ENCODE data around the gene USP14.
A peak's percentile ranks its signal among the peaks of the same experiment; 100 is the strongest.
"Not testable (repeated sequence)": the region's sequence is repeated elsewhere in the genome, so short reads cannot be mapped to it uniquely, and the experiment has no call there.

USP14 gene

DNA sequence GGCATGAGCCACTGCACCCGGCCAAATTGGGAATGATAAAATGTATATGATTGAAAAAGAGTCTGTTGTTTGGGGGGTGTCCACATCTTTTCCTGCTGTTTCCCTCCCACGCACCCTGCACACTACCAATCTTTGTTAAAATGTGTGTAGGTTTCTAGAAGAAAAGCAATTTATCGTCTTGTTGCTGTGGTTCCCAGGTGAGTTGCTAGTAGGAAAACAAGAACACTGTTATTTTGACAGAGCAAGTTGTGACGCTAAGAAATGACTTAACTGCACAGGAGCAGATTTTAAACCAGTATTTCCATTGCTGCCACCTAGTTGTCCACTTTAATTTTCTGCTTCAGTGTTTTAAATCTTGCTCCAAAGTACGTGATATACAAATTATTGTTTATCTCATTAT lies 21.0 kb upstream of the USP14 start:
- Histone ChIP-seq H3K4me3 (ENCODE audit: low read length) (no peak overlapping the region), H3K9me3 (ENCODE audit: insufficient read depth, low read depth, low read length) (peaks cover 28% of the 10 kb centered on the region), H3K4me1 (ENCODE audit: insufficient read depth, low read length) (no peaks in the 10 kb centered on the region), H3K27me3 (ENCODE audit: insufficient read depth, low read length) (no peaks in the 10 kb centered on the region), H3K9ac (ENCODE audit: low read depth, low read length) (no peak overlapping the region), H3K36me3 (ENCODE audit: insufficient read depth, low read depth, low read length) (no peaks in the 10 kb centered on the region), H3K27ac (ENCODE audit: low read length) (no peak overlapping the region)

DNA sequence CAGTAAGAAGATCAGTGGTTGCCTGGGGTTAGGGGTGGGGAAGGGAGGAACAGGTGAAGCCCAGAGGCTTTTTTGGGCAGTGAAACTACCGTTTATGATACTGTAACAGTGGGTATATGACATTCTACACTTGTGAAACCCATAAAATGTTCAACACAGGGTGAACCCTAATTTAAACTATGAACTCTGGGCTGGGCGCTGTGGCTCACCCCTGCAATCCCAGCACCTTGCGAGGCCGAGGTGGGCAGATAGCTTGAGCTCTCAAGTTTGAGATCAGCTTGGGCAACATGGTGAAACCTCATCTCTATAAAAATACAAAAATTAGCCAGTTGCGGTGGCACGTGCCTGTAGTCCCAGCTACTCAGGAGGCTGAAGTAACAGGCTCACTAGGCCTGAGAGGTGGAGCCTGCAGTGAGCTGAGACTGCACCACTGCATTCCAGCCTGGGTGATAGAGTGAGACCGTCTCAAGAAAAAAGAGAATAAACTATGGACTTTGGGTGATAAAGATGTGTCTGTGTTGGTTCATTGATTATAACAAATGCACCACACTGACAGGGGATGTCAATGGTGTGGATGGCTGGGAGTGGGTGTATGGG lies 17.6 kb upstream of the USP14 start:
- Histone ChIP-seq H3K4me3 (ENCODE audit: low read length) (no peak overlapping the region), H3K36me3 (ENCODE audit: insufficient read depth, low read depth, low read length) (no peaks in the 10 kb centered on the region), H3K27me3 (ENCODE audit: insufficient read depth, low read length) (no peaks in the 10 kb centered on the region), H3K4me1 (ENCODE audit: insufficient read depth, low read length) (no peaks in the 10 kb centered on the region), H3K27ac (ENCODE audit: low read length) (no peak overlapping the region), H3K9ac (ENCODE audit: low read depth, low read length) (no peak overlapping the region), H3K9me3 (ENCODE audit: insufficient read depth, low read depth, low read length) (peaks cover 18% of the 10 kb centered on the region)

DNA sequence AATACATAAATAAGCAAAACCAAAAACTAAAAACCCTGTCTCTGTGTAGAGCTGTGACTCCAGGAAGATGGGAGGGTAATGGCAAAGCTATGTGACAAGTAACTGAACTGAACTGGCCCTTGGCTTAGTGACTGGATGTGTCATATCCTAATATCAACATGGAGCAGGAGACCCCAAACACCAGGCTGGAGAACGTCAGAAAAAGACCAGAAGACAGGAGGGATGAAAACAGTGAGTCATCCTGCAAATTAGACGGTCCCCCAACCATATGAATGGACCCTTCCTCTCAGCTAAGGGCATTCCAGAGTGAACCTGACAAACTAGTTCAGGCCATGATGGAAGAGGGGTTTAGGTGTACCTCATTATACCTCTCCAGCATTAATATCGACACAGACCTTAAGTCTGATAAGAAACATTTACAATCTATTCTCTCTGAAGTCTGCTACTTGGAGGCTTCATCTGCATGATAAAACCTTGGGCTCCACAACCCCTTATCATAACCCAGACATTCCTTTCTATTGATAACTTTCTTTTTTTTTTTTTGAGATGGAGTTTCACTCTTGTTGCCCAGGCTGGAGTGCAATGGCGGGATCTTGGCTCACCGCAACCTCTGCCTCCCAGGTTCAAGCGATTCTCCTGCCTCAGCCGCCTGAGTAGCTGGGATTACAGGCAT lies 15.6 kb upstream of the USP14 start:
- H3K9ac ChIP-seq (ENCODE audit: low read depth, low read length); H3K36me3 ChIP-seq (ENCODE audit: insufficient read depth, low read depth, low read length); H3K9me3 ChIP-seq (ENCODE audit: insufficient read depth, low read depth, low read length); H3K4me1 ChIP-seq (ENCODE audit: insufficient read depth, low read length); H3K4me3 ChIP-seq (ENCODE audit: low read length); H3K27ac ChIP-seq (ENCODE audit: low read length); H3K27me3 ChIP-seq (ENCODE audit: insufficient read depth, low read length): not testable (repeated sequence)

DNA sequence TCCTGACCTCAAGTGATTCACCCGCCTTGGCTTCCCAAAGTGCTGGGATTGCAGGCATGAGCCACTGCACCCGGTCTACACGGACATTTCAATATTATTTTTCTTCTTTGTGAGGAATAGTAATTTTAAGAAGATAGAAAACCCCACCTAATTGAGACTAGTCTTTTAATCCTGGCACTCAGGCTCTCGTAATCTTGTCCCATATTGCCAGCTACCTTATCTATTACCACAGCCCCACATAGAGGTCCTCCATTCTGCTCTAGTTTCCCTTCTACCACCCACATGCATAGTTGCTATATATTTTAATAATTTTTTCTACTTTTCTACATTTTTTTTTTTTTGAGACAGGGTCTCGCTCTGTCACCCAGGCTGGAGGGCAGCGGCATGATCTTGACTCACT lies 9.5 kb upstream of the USP14 start:
- 0 out of 2 replicates have a peak, but pooled peaks cover 3% of the 10 kb centered on the region for H3K9me3 ChIP-seq (ENCODE audit: insufficient read depth, low read depth, low read length)
- no peak overlapping the region for H3K27ac ChIP-seq (ENCODE audit: low read length)
- no peaks in the 10 kb centered on the region for H3K4me1 ChIP-seq (ENCODE audit: insufficient read depth, low read length)
- H3K4me3 ChIP-seq (ENCODE audit: low read length): no peak overlapping the region
- no peak overlapping the region for H3K9ac ChIP-seq (ENCODE audit: low read depth, low read length)
- no peaks in the 10 kb centered on the region for H3K27me3 ChIP-seq (ENCODE audit: insufficient read depth, low read length)
- H3K36me3 ChIP-seq (ENCODE audit: insufficient read depth, low read depth, low read length): no peaks in the 10 kb centered on the region

DNA sequence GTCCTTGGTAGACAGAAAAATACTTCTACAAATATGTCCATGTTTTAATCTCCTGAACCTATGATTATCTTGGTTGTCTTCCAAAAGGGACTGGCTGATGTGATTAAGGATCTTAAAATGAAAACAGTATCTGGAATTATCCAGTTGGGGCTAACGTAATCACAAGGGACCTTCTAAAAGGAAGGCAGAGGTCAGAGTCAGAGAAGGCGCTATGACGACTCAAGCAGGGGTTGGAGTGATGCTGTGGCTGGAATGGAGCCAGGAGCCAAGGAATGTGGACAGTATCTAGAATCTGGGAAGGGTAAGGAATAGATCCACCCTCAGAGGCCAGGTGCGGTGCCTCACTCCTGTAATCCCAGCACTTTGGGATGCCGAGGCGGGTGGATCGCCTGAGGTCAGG lies 4.2 kb upstream of the USP14 start:
- H3K9me3 ChIP-seq (ENCODE audit: insufficient read depth, low read depth, low read length): no peaks in the 10 kb centered on the region
- no peaks in the 10 kb centered on the region for H3K36me3 ChIP-seq (ENCODE audit: insufficient read depth, low read depth, low read length)
- peaks cover 14% of the 10 kb centered on the region for H3K27me3 ChIP-seq (ENCODE audit: insufficient read depth, low read length)
- H3K27ac ChIP-seq (ENCODE audit: low read length): no peak overlapping the region
- H3K9ac ChIP-seq (ENCODE audit: low read depth, low read length): no peak overlapping the region
- no peak overlapping the region for H3K4me3 ChIP-seq (ENCODE audit: low read length)
- no peaks in the 10 kb centered on the region for H3K4me1 ChIP-seq (ENCODE audit: insufficient read depth, low read length)

DNA sequence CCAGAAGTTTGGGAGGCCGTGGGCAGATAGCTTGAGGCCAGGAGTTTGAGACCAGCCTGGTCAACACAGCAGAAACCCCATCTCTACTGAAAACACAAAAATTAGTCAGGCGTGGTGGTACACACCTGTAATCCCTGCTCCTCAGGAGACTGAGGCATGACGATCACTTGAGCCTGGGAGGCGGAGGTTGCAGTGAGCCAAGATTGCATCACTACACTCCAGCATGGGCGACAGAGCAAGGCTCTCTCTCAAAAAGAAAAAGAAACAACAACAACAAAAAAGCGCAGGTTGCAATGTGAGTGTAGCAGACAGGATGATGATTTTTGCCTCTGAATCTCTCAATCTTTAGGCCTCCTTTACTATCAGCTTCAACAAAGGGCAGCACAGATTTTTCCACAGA lies 2.7 kb upstream of the USP14 start:
- Histone ChIP-seq H3K27me3 (ENCODE audit: insufficient read depth, low read length) (peaks cover 14% of the 10 kb centered on the region), H3K27ac (ENCODE audit: low read length) (no peak overlapping the region), H3K4me1 (ENCODE audit: insufficient read depth, low read length) (no peaks in the 10 kb centered on the region; the same call in 1 of the 2 replicates), H3K9me3 (ENCODE audit: insufficient read depth, low read depth, low read length) (no peaks in the 10 kb centered on the region), H3K36me3 (ENCODE audit: insufficient read depth, low read depth, low read length) (no peaks in the 10 kb centered on the region), H3K4me3 (ENCODE audit: low read length) (no peak overlapping the region), H3K9ac (ENCODE audit: low read depth, low read length) (no peak overlapping the region)

DNA sequence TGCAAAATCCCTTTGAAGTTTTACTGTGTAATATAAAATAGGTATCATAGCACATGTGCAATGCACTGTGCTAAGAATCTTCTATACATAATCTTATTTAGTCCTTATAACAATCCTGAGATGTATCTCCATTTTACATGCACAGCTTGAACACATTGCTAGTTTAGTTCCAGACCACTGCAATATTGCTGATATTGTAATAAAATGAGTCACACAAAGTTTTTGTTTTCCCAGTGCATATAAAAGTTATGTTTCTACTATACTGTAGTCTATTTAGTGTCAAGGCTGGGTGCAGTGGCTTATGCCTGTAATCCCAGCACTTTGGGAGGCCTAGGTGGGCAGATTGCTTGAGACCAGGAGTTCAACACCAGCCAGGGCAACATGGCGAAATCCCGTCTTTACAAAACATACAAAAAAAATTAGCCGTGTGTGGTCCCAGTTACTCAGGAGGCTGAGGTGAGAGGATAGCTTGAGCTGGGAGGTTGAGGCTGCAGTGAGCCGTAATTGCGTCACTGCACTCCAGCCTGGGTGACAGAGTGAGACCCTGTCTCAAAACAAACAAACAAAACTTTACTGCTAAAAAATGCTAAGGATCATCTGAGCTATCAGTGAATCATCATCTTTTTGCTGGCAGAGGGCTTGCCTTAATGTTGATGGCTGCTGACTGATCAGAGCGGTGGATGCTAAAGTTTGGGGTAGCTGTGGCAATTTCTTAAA lies 1.7 kb upstream of the USP14 start:
- no peaks in the 10 kb centered on the region for H3K9me3 ChIP-seq (ENCODE audit: insufficient read depth, low read depth, low read length)
- H3K27me3 ChIP-seq (ENCODE audit: insufficient read depth, low read length): peaks cover 14% of the 10 kb centered on the region
- H3K4me1 ChIP-seq (ENCODE audit: insufficient read depth, low read length): no peaks in the 10 kb centered on the region; the same call in 1 of the 2 replicates
- H3K27ac ChIP-seq (ENCODE audit: low read length): no peak overlapping the region
- no peak overlapping the region for H3K9ac ChIP-seq (ENCODE audit: low read depth, low read length)
- no peak overlapping the region for H3K4me3 ChIP-seq (ENCODE audit: low read length)
- peaks cover 4% of the 10 kb centered on the region; the same call in 1 of the 2 replicates for H3K36me3 ChIP-seq (ENCODE audit: insufficient read depth, low read depth, low read length)

DNA sequence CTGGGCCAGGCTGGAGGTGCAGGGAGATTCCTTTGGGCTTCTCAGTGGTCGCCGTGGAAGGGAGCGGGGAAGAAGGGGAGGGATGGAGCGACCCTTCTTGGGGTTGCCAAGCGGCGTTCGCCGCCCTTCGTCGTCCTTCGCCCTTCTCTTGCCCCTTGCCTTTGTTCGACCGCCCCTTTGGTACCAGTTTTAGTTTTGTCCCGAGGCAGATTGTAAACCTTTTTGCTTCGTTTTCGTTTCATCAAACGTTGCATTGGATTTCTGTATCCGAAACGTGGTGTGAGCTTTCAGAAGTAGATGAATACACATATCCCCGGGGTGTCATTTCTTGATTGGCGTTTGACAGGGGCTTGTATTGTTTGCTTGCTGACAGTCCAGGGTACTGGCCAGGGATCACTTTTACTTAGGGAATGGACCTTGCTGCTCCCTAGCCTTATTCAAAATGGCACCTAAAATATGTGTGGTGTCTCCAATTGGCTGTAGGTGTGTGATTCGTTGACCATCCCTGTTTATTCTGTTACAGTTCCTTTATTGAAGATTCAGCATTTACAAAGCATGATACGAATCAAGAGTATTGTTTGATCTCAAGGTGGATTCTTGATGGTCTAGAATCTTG lies 788 bp downstream of the USP14 start:
- Histone ChIP-seq H3K9me3 (ENCODE audit: insufficient read depth, low read depth, low read length) (no peaks in the 10 kb centered on the region), H3K27ac (ENCODE audit: low read length) (peak overlapping the region; percentile 47), H3K36me3 (ENCODE audit: insufficient read depth, low read depth, low read length) (peaks cover 17% of the 10 kb centered on the region)

DNA sequence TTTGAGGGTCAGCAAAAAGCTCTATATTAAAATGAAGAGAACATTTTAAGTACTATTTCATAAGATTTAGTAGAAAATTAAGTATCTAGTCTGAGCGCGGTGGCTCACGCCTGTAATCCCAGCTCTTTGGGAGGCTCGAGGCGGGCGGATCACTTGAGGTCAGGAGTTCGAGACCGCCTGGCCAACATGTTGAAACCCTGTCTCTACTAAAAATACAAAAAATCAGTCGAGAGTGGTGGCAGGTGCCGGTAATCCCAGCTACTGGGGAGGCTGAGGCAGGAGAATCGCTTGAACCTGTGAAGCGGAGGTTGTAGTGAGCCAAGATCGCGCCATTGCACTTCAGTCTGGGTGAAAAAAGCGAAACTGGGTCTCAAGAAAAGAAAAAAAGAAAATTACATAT lies 1.6 kb downstream of the USP14 start:
- H3K4me3 ChIP-seq (ENCODE audit: low read length): peak overlapping the region; percentile 90
- peaks cover 14% of the 10 kb centered on the region for H3K27me3 ChIP-seq (ENCODE audit: insufficient read depth, low read length)
- peaks cover 25% of the 10 kb centered on the region for H3K36me3 ChIP-seq (ENCODE audit: insufficient read depth, low read depth, low read length)
- H3K27ac ChIP-seq (ENCODE audit: low read length): no peak overlapping the region
- H3K9ac ChIP-seq (ENCODE audit: low read depth, low read length): peak overlapping the region; percentile 72; the same call in 1 of the 2 replicates
- H3K9me3 ChIP-seq (ENCODE audit: insufficient read depth, low read depth, low read length): no peaks in the 10 kb centered on the region
- H3K4me1 ChIP-seq (ENCODE audit: insufficient read depth, low read length): no peaks in the 10 kb centered on the region; the same call in 1 of the 2 replicates

More for the DNA sequence above, 788 bp downstream of the USP14 start:
- Histone ChIP-seq H3K4me1 (ENCODE audit: insufficient read depth, low read length) (no peaks in the 10 kb centered on the region; the same call in 1 of the 2 replicates), H3K4me3 (ENCODE audit: low read length) (peak overlapping the region; percentile 90), H3K9ac (ENCODE audit: low read depth, low read length) (peak overlapping the region; percentile 72), H3K27me3 (ENCODE audit: insufficient read depth, low read length) (peaks cover 14% of the 10 kb centered on the region)

DNA sequence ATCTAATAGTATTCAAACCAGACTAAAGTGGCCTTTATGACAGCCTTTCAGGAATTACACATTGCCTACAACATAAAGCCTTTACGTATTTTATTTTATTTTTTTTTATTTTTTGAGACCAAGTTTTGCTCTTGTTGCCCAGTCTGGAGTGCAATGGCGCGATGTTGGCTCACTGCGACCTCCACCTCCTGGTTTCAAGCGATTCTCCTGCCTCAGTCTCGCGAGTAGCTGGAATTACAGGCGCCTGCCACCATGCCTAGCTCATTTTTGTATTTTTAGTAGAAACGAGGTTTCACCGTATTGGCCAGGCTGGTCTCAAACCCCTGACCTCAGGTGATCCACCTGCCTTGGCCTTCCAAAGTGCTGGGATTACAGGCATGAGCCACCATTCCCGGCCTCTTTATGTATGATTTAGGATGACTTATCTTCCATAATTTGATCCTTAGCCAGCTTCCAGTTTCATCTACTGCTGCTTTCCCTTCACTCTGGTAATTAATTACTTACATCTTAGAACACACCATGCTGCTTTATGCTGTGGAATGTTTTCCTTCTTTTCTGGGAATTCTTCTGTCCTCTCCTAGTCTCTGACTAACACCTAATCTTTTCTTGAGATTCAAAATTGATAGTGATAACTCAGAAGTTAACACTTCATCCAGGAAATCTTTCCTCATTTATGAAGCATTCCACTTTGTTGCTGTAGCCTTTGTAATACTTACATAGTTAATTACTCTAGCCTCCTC lies 2.6 kb downstream of the USP14 start:
- Histone ChIP-seq H3K4me1 (ENCODE audit: insufficient read depth, low read length) (no peaks in the 10 kb centered on the region; the same call in 1 of the 2 replicates), H3K27ac (ENCODE audit: low read length) (no peak overlapping the region), H3K36me3 (ENCODE audit: insufficient read depth, low read depth, low read length) (peaks cover 35% of the 10 kb centered on the region), H3K9ac (ENCODE audit: low read depth, low read length) (no peak overlapping the region), H3K9me3 (ENCODE audit: insufficient read depth, low read depth, low read length) (no peaks in the 10 kb centered on the region), H3K27me3 (ENCODE audit: insufficient read depth, low read length) (peaks cover 14% of the 10 kb centered on the region), H3K4me3 (ENCODE audit: low read length) (no peak overlapping the region)

DNA sequence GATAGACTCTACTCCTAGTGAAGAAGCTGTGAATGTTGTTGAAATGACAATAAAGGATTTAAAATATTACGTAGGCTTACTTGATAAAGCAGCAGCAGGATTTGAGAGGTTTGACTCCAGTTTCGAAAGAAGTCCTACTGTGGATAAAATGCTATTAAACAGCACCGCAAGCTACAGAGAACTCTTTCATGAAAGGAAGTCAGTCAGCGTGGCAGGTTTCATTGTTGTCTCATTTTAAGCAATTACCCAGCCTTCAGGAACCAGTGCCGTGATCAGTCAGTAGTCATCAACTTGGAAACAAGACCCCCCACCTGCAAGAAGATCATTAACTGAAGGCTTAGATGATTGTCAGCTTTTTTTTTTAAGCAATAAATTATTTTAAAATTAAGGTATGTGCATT lies 14.0 kb downstream of the USP14 start:
- Histone ChIP-seq H3K9me3 (ENCODE audit: insufficient read depth, low read depth, low read length) (no peaks in the 10 kb centered on the region), H3K27ac (ENCODE audit: low read length) (no peak overlapping the region), H3K36me3 (ENCODE audit: insufficient read depth, low read depth, low read length) (peaks cover 47% of the 10 kb centered on the region), H3K4me3 (ENCODE audit: low read length) (no peak overlapping the region), H3K27me3 (ENCODE audit: insufficient read depth, low read length) (no peaks in the 10 kb centered on the region), H3K4me1 (ENCODE audit: insufficient read depth, low read length) (no peaks in the 10 kb centered on the region), H3K9ac (ENCODE audit: low read depth, low read length) (no peak overlapping the region)
